Nephron (organoid): Measurements from ENCODE around the gene ADD1.

Source experiments
- H3K27ac Mint-ChIP-seq, 3 experiments: 2 replicates each; pipeline ENCODE4 v1.8.0; 2020; ENCODE audit warnings: mixed read lengths in 3 of 3, mild to moderate bottlenecking in 2 of 3, moderate library complexity in 1 of 3
- H3K27me3 Mint-ChIP-seq: 2 replicates; pipeline ENCODE4 v1.8.0; 2021; ENCODE audit warnings: low read depth, mild to moderate bottlenecking, moderate library complexity, mixed read lengths
- H3K36me3 Mint-ChIP-seq: 2 replicates; pipeline ENCODE4 v1.8.0; 2020; ENCODE audit warnings: low read depth, mixed read lengths
- H3K4me1 Mint-ChIP-seq: 2 replicates; pipeline ENCODE4 v1.8.0; 2020; ENCODE audit warnings: mixed read lengths
- H3K4me3 Mint-ChIP-seq, 3 experiments: 2 replicates each; pipeline ENCODE4 v1.8.0; 2020; ENCODE audit warnings: mild to moderate bottlenecking in 3 of 3, mixed read lengths in 3 of 3, moderate library complexity in 2 of 3
- H3K9me3 Mint-ChIP-seq: 2 replicates; pipeline ENCODE4 v1.8.0; 2020; ENCODE audit warnings: mixed read lengths
- TF ChIP-seq, protein P1 (sequence below), 3 experiments: fragments of 200-600 bp; sonication (generic); IDR thresholded peaks; one replicate each; pipeline ENCODE4 v1.5.0; 2021; ENCODE audit warnings: antibody characterized with exemption in 3 of 3; ENCODE audit not compliant: unreplicated experiment in 3 of 3

ADD1 gene

DNA sequence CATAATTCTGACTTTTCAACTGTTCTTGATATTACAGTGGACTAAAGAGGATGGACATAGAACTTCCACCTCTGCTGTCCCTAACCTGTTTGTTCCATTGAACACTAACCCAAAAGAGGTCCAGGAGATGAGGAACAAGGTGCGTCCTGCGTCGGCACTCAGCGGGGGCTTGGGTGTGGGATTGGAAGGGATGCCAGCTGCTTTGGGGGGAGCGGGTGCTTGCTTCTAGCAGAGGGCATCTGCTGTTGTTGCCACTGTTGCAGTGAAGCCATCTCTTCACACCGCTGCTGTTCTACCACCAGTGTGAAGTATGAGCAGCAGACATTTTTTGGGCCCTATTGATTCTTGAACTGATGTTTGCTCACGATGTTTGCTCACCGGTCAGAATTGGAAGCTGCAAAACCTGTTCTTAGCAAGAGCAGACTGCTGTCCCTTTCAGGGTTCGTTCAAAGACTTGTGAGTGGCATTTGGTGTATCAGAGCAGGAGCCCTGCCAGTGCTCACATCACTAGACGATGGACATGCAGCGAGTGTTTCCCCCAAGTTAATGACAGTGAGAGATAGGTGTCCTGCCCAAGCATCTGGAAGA is 64.2 kb downstream of the ADD1 start:
- TF ChIP-seq, protein P1, sequence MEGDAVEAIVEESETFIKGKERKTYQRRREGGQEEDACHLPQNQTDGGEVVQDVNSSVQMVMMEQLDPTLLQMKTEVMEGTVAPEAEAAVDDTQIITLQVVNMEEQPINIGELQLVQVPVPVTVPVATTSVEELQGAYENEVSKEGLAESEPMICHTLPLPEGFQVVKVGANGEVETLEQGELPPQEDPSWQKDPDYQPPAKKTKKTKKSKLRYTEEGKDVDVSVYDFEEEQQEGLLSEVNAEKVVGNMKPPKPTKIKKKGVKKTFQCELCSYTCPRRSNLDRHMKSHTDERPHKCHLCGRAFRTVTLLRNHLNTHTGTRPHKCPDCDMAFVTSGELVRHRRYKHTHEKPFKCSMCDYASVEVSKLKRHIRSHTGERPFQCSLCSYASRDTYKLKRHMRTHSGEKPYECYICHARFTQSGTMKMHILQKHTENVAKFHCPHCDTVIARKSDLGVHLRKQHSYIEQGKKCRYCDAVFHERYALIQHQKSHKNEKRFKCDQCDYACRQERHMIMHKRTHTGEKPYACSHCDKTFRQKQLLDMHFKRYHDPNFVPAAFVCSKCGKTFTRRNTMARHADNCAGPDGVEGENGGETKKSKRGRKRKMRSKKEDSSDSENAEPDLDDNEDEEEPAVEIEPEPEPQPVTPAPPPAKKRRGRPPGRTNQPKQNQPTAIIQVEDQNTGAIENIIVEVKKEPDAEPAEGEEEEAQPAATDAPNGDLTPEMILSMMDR (IDR thresholded peaks at IDR 0.05; ENCODE audit: unreplicated experiment in 3 of 3), result no peak
- no peak overlapping the region for H3K27ac Mint-ChIP-seq
- H3K4me1 Mint-ChIP-seq, result no peaks in the 10 kb centered on the region
- no peaks in the 10 kb centered on the region for H3K9me3 Mint-ChIP-seq
- H3K36me3 Mint-ChIP-seq, result peaks cover 81% of the 10 kb centered on the region
- H3K4me3 Mint-ChIP-seq, result no peak overlapping the region
- H3K27me3 Mint-ChIP-seq, result no peaks in the 10 kb centered on the region

DNA sequence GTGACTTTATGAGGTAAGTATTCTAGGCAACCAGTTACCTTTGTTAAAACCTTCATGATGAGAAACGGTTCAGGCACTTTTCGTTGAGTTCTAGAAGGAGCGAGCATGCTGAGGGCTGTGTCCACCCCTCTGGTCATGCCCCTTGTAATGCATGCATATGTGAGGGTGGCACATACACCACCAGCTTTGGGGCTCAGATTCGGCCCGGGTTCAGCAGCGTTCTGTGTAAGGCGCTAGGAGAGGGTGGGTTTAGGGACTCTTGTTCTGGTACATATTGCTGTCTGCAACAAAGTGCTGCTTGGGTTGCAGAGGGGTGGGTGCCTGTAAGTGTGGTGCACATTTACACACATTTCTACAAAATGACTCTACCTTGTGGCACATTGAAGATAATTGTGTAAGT is 65.0 kb downstream of the ADD1 start:
- Mint-ChIP-seq H3K27me3 (no peaks in the 10 kb centered on the region), H3K9me3 (no peaks in the 10 kb centered on the region), H3K4me1 (no peaks in the 10 kb centered on the region), H3K27ac (no peak overlapping the region), H3K36me3 (peaks cover 80% of the 10 kb centered on the region), H3K4me3 (no peak overlapping the region)
- TF ChIP-seq, protein P1 (IDR thresholded peaks at IDR 0.05; ENCODE audit: unreplicated experiment in 3 of 3), result no peak

DNA sequence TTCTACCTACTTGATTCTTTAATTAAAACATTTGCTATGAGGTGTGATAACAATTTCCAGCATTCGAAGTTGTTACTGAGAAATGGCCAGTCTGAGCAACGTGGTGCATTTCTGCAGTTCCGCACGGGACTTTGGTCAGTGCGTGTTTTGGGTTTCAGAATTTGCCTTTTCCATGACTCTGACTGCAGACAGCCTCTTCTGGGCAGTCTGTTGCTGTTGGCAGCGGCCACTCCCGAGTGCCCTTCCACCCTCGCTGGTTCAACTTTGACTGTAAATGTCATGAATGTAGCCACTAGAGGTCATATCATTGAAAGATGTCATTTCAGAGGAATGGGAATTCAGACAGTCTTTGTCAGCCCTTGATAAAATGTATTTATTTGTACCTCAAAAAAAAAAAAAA is 65.9 kb downstream of the ADD1 start:
- H3K27me3 Mint-ChIP-seq, result no peaks in the 10 kb centered on the region

DNA sequence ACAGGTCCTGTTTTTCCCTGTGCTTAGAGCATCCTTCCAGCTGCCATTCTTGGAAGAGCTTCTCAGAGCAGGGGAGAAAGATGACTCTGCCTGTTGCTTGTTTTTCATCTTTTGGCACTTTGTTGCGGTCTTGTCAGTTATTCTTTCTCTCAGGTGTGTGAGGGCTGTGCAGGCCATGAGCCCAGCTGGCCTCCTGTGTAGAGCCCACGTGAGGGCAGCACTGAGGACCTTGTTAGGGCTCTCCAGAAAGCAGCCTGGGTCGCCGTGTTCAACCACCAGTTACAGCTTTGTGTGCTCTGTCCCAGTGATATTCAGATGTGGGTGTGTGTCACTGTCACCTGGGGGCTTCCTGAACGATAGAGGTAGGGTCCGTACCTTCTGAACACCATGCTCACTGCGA is 66.8 kb downstream of the ADD1 start:
- no peaks in the 10 kb centered on the region for H3K9me3 Mint-ChIP-seq
- no peaks in the 10 kb centered on the region for H3K4me1 Mint-ChIP-seq
- TF ChIP-seq, protein P1 (IDR thresholded peaks at IDR 0.05; ENCODE audit: unreplicated experiment in 3 of 3), result no peak
- H3K36me3 Mint-ChIP-seq, result peaks cover 82% of the 10 kb centered on the region
- H3K4me3 Mint-ChIP-seq, result no peak overlapping the region
- no peak overlapping the region for H3K27ac Mint-ChIP-seq
- H3K27me3 Mint-ChIP-seq, result no peaks in the 10 kb centered on the region

More for the DNA sequence above, 65.9 kb downstream of the ADD1 start:
- Mint-ChIP-seq H3K4me3 (no peak overlapping the region), H3K9me3 (no peaks in the 10 kb centered on the region), H3K36me3 (peaks cover 80% of the 10 kb centered on the region), H3K4me1 (no peaks in the 10 kb centered on the region), H3K27ac (no peak overlapping the region)
- TF ChIP-seq, protein P1 (IDR thresholded peaks at IDR 0.05; ENCODE audit: unreplicated experiment in 3 of 3), result no peak

GRCh38 chr4:2911868-2912267 is 68.2 kb downstream of the ADD1 start:
- Mint-ChIP-seq H3K4me3 (no peak overlapping the region), H3K4me1 (no peaks in the 10 kb centered on the region)
- TF ChIP-seq, protein P1 (IDR thresholded peaks at IDR 0.05; ENCODE audit: unreplicated experiment in 3 of 3), result no peak

GRCh38 chr4:2913168-2913567 is 69.5 kb downstream of the ADD1 start:
- Mint-ChIP-seq H3K36me3 (peaks cover 86% of the 10 kb centered on the region), H3K4me3 (no peak overlapping the region), H3K27me3 (no peaks in the 10 kb centered on the region), H3K4me1 (no peaks in the 10 kb centered on the region), H3K9me3 (peaks cover 14% of the 10 kb centered on the region), H3K27ac (no peak overlapping the region)
- TF ChIP-seq, protein P1 (IDR thresholded peaks at IDR 0.05; ENCODE audit: unreplicated experiment in 3 of 3), result no peak

More at GRCh38 chr4:2911868-2912267, 68.2 kb downstream of the ADD1 start:
- Mint-ChIP-seq H3K27ac (no peak overlapping the region), H3K36me3 (peaks cover 85% of the 10 kb centered on the region), H3K9me3 (peaks cover 3% of the 10 kb centered on the region), H3K27me3 (no peaks in the 10 kb centered on the region)
